ENCODE data around the gene ALG8.

ALG8 gene

DNA sequence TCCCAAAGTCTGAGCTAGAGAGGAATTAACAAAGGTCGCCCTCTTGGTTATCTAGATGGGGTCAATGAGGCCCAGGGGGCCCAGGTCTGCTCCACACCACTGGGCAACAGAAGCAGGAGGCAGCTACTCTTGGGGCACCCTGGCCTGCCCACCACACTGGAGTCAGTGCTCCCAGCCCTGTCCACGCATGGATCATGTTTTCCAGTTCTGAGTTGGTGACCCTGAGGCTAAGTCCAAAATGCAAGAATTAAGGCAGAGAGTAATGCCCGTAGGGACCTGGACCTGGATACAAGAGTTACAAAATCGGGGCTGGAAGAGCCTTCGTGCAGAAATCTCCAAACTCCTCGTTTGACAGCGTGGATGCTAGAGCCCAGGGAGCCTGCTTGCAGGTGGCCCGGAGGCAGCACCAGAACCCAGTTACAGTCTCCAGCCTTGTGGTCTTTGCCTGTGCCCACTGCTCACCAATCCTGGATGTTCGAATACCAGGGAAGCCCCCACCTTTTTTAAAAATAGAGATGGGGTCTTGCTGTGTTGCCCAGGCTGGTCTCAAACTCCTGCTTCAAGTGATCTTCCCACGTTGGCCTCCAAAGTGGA is 81.9 kb downstream of the ALG8 start:
- no peak for DNase-seq (ENCODE audit: extremely low read depth, low read depth)
- TF ChIP-seq, protein P1, sequence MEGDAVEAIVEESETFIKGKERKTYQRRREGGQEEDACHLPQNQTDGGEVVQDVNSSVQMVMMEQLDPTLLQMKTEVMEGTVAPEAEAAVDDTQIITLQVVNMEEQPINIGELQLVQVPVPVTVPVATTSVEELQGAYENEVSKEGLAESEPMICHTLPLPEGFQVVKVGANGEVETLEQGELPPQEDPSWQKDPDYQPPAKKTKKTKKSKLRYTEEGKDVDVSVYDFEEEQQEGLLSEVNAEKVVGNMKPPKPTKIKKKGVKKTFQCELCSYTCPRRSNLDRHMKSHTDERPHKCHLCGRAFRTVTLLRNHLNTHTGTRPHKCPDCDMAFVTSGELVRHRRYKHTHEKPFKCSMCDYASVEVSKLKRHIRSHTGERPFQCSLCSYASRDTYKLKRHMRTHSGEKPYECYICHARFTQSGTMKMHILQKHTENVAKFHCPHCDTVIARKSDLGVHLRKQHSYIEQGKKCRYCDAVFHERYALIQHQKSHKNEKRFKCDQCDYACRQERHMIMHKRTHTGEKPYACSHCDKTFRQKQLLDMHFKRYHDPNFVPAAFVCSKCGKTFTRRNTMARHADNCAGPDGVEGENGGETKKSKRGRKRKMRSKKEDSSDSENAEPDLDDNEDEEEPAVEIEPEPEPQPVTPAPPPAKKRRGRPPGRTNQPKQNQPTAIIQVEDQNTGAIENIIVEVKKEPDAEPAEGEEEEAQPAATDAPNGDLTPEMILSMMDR (IDR thresholded peaks at IDR 0.05; ENCODE audit: low read depth, low read length), result no peak

DNA sequence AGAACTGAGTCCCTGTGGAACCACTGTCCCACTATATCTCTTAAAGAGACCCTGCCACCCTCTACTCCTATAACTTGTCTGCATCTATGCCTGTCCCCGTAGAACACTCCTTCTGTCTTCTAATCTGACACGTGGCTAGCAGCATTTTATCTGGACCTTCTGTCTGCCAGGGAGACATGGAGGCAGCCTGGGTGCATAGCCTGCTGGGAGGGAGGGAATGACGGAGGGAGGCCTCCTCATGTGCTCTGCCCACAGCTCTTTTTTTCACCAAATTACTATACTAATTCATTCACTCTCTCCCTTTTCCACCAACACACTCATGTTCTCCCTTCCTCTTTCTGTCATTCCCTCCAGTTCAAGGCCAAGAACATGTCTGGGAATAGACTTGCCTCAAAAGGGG is 83.3 kb downstream of the ALG8 start:
- no peak for DNase-seq (ENCODE audit: extremely low read depth, low read depth)
- TF ChIP-seq, protein P1 (IDR thresholded peaks at IDR 0.05; ENCODE audit: low read depth, low read length), result no peak

DNA sequence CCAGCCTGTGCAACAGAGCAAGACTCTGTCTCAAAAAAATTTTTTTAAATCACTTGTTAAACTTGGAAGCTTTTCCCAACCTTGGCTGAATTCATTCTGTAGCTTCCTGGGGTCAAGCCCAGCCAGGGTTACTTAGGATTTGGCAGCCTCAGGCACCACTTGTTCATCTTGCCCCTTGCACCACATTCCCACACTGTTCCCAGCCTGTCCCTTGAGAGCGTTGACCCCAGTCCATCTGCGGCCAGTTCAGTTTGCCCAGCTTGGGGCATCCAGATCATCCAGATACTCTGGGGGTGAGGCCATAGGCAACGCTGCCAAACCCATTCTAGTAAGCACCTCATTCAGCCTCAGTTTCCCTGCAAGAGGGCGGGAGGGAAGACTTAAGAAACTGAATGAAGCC is 84.5 kb downstream of the ALG8 start:
- TF ChIP-seq, protein P1 (IDR thresholded peaks at IDR 0.05; ENCODE audit: low read depth, low read length), result no peak
- DNase-seq (ENCODE audit: extremely low read depth, low read depth), result no peak

DNA sequence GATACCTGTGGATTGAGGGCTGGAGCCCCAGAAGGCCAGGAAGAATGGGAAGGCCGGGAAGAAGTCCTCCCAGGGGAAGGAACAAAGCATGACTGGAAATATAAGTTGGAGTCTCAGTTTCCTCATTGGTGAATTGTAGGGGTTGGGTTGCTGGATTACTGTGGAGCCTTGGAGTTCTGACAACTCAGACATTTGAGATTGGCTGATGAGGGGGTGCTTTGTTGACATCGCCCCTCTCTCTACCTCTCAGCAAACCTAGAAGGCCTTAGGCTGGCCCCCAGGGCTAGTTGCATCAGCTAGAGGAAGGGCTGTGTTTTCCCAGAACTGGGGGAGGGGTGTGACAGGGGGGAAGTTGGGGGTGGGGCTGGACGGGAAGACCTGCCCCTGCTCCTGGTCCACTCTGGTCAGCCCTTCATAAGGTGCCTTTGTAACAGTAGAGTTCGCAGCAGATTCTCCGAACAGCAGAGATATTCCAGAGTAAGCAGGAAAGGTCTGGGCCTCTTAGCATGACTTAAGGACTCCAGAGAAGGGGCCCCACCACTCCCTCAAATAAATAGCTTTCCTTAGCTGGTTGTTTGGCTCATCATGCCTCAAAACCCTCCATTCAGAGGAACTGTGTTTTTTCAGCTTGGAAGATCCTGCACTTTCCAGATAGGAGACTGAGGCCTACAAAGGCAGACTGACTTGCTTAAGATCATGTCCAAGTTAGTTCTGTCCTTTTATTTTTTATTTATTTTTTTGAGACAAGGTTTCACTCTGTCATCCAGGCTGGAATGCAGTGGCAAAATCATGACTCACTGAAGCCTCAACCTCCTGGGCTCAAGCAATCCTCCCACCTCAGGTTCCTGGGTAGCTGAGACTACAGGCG is 88.2 kb downstream of the ALG8 start:
- no peak for DNase-seq (ENCODE audit: extremely low read depth, low read depth)
- TF ChIP-seq, protein P1 (IDR thresholded peaks at IDR 0.05; ENCODE audit: low read depth, low read length), result no peak
